Measurements from ENCODE around the gene UNKL.
"Not testable (repeated sequence)": the region's sequence is repeated elsewhere in the genome, so short reads cannot be mapped to it uniquely, and the experiment has no call there.

Gene UNKL

GRCh38 chr16:1442697-1443096 lies 28.2 kb upstream of the UNKL start:
- no peak for DNase-seq (ENCODE audit: low spot score)
- TF ChIP-seq CTCF (IDR thresholded peaks at IDR 0.05; ENCODE audit: extremely low read depth, insufficient read depth, missing control alignments) = no peak
- in situ Hi-C loops (cut with MboI; ENCODE audit: low pct_unique_long_range_greater_than_20kb, low sequenced_read_pairs, unreplicated experiment) = no loop called here

DNA sequence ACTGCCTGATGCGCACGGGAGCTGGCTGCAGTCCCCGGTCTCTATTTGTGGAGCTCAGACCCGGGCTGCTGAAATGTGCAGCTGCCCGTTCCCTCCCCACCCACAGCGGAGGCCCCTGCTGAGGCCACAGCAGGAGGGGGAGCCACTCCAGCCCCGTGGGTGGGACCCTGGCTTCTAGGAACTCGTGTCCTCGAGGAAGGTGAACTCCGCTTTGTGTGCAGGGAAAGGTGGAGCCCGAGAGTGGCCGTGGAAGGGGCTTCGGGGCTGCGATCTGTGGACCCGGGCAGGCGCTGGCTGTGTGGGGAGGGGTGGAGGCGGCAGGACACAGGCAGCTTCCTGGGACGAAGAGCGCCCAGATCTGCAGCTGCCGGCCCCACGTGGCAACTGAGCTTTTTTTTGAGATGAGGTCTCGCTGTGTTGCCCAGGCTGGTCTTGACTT lies 26.9 kb upstream of the UNKL start:
- in situ Hi-C loops (cut with MboI; ENCODE audit: low pct_unique_long_range_greater_than_20kb, low sequenced_read_pairs, unreplicated experiment) = no loop called here
- no peak for TF ChIP-seq CTCF (IDR thresholded peaks at IDR 0.05; ENCODE audit: extremely low read depth, insufficient read depth, missing control alignments)
- no peak for DNase-seq (ENCODE audit: low spot score)

GRCh38 chr16:1439699-1440074 lies 25.2 kb upstream of the UNKL start:
- in situ Hi-C loops (cut with MboI; ENCODE audit: low pct_unique_long_range_greater_than_20kb, low sequenced_read_pairs, unreplicated experiment) = not testable (repeated sequence)

DNA sequence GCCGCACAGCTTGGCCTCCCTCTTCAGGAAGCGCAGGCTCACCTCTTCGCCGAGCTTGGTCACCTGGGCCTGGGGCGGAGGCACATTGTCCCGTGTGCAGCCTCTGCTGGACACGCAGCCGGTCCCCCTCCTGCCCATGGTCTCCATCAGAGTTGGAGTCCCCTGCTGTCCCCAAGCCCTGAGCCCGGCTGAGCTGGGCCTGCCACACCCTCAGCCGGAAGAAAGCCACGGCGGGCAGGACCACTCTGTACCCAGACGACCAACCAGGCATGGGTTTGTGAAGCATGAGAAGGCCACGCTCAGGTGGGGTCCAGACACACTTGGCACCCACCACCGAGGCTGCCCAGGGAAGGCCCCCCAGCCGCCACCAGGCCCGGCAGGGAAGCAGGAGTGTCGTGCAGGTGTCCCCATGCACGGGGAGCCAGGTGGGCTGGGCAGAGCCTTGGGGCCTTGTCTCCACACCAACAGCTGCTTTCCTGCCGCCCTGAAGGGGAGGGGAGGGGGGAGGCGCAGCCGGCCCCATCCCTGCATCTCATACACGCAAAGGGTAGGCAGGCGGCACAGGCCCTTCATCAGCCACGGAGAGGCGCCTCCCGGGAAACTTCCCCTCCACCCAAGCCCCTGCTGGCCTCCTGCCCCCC lies 24.7 kb upstream of the UNKL start:
- DNase-seq (ENCODE audit: low spot score) = no peak
- TF ChIP-seq CTCF (IDR thresholded peaks at IDR 0.05; ENCODE audit: extremely low read depth, insufficient read depth, missing control alignments) = no peak
- in situ Hi-C loops (cut with MboI; ENCODE audit: low pct_unique_long_range_greater_than_20kb, low sequenced_read_pairs, unreplicated experiment) = no loop called here

More at GRCh38 chr16:1439699-1440074, 25.2 kb upstream of the UNKL start:
- DNase-seq (ENCODE audit: low spot score) = not testable (repeated sequence)

- in situ Hi-C loops (cut with MboI; ENCODE audit: low pct_unique_long_range_greater_than_20kb, low sequenced_read_pairs, unreplicated experiment) = no loop called here
- no peak for TF ChIP-seq CTCF (IDR thresholded peaks at IDR 0.05; ENCODE audit: extremely low read depth, insufficient read depth, missing control alignments)
- no peak for DNase-seq (ENCODE audit: low spot score)
Measured at GRCh38 chr16:1438229-1439057, 23.9 kb upstream of the UNKL start.

DNA sequence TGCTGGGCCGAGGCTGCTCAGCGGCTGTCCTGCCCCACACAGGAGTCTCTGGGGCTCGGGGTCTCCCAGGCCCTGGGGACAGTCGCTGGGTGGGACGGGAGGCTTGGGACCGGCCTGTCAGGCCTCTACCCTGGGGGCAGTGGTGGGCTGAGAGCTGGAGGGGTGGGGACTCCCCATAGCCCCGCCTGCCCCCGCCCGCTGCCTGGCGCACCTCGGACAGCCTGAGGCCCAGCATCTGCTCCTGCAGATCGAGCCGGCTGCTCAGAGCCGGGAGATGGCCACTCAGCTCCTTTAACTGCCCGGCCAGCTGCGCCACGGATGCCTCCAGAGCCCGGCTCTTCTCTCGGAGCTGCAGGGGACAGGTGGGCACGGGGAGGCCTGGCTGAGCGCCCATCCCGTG lies 23.1 kb upstream of the UNKL start:
- DNase-seq (ENCODE audit: low spot score) = no peak
- in situ Hi-C loops (cut with MboI; ENCODE audit: low pct_unique_long_range_greater_than_20kb, low sequenced_read_pairs, unreplicated experiment) = no loop called here

More for the DNA sequence above, 23.1 kb upstream of the UNKL start:
- no peak for TF ChIP-seq CTCF (IDR thresholded peaks at IDR 0.05; ENCODE audit: extremely low read depth, insufficient read depth, missing control alignments)

Measured in GM13977 (cell line).